GM10248 (cell line): Measurements from ENCODE around the gene EYA2.

Source experiments
- CTCF ChIA-PET: fragments of 300-600 bp; sonication (Branson Sonifier 250); formaldehyde crosslinking; extraction: SDS; loops from one replicate; lab custom pipeline; 2021; ENCODE audit warnings: antibody characterized with exemption; lab: Yijun Ruan, JAX
- POLR2A ChIA-PET: fragments of 350-650 bp; sonication (Branson Sonifier 250); formaldehyde crosslinking; extraction: SDS; loops from one replicate; lab custom pipeline; 2020; ENCODE audit warnings: antibody characterized with exemption; lab: Yijun Ruan, JAX
- DNase-seq: peaks from one replicate; pipeline ENCODE4 v3.0.0; 2012; ENCODE audit errors: extremely low spot score
- TF ChIP-seq, protein P1 (sequence below): IDR thresholded peaks from 2 replicates; pipeline ENCODE4 v1.5.1; 2012; ENCODE audit warnings: mild to moderate bottlenecking, low read depth; ENCODE audit errors: extremely low read depth, missing control alignments, control extremely low read depth

The EYA2 gene

DNA sequence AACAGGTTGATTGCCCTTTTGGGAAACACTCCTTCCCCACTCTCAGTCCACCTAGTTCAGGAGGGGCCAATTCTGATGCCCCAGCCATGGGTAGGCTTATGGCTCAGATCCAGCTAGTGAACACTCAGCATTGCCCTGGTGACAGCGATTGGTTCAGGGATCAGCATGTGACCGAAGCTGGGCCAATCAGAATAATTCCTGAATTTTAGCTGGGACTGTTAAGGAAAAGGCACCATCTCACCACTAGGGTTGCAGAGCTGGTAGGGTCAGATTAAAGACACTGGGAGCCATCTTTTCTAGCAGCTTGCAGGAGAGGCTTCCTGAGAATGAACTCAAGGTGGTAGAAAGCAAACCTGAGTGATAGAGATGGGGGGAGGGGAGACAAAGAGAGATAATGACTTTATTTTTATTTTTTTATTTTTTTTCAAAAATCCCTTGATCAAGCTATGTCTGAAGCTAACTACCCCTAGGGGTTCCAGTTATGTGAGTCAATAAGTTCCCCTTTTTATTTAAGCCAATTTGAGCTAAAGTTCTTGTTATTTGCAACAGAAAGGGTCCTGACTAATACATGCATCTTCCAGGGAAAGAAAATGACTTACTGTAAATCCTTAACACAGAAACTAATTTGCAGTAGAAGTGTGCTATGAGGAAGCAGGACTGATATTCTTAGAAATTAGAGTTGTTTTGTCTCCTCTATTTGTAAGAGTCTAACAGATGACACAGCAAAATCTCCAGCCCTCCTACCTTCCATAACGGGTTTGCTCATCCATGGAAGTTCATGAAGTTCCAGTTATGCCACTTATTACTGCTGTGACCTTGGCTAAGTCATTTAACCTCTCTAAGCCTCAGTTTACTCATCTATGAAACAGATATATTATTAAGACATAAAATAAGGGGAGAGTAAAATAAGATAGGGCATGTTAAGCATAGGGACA is 44.7 kb downstream of the EYA2 start:
- TF ChIP-seq, protein P1, sequence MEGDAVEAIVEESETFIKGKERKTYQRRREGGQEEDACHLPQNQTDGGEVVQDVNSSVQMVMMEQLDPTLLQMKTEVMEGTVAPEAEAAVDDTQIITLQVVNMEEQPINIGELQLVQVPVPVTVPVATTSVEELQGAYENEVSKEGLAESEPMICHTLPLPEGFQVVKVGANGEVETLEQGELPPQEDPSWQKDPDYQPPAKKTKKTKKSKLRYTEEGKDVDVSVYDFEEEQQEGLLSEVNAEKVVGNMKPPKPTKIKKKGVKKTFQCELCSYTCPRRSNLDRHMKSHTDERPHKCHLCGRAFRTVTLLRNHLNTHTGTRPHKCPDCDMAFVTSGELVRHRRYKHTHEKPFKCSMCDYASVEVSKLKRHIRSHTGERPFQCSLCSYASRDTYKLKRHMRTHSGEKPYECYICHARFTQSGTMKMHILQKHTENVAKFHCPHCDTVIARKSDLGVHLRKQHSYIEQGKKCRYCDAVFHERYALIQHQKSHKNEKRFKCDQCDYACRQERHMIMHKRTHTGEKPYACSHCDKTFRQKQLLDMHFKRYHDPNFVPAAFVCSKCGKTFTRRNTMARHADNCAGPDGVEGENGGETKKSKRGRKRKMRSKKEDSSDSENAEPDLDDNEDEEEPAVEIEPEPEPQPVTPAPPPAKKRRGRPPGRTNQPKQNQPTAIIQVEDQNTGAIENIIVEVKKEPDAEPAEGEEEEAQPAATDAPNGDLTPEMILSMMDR, result no peak
- DNase-seq, result no peak
- POLR2A ChIA-PET, result no interaction called here
- CTCF ChIA-PET, result no interaction called here

DNA sequence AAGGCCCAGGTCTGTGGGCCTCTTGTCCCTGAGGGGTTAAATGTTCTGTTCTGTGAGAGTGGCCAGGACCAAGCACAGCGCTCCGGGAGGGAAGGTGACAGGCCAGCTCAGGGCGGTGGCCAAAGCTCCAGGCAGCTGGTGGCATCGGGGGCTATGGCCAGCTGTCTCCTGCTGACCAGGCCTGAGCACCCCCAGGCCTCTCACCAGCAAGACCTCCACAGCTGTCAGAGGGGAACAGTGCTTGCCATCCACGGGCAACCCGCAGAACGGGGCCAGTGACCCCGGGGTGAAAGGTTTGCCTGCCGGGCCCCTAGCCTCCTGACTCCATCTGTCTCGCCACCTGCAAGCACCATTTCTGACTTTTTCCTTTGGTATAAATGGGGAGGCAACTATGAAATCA is 46.0 kb downstream of the EYA2 start:
- CTCF ChIA-PET, result no interaction called here
- POLR2A ChIA-PET, result no interaction called here

DNA sequence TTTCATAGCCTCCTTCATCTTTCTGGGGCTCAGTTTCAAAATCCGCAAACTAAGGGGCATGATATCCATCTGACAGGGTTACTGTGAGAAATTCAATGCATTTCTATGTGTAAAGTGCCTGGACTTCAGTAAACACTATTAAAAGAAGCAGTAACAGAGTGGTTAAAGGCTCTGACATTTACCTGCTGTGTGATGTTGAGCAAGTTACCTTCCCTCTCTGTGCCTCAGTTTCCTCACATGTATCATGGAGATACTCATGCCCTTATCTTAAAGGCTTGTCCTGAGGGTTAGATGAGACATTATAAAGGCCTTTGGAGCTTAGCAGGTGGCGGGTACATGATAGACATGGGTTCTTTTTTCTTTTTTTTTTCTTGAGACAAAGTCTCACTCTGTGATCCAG is 46.8 kb downstream of the EYA2 start:
- ChIA-PET CTCF (interaction anchor here (0.9 kb wide), 1 partner anchor 23 kb away, joined by 4 read pairs; no protein-coding TSS in a partner anchor), POLR2A (no interaction called here)
- DNase-seq, result no peak
- TF ChIP-seq, protein P1, result no peak

More for the DNA sequence above, 46.0 kb downstream of the EYA2 start:
- TF ChIP-seq, protein P1, result no peak
- no peak for DNase-seq

DNA sequence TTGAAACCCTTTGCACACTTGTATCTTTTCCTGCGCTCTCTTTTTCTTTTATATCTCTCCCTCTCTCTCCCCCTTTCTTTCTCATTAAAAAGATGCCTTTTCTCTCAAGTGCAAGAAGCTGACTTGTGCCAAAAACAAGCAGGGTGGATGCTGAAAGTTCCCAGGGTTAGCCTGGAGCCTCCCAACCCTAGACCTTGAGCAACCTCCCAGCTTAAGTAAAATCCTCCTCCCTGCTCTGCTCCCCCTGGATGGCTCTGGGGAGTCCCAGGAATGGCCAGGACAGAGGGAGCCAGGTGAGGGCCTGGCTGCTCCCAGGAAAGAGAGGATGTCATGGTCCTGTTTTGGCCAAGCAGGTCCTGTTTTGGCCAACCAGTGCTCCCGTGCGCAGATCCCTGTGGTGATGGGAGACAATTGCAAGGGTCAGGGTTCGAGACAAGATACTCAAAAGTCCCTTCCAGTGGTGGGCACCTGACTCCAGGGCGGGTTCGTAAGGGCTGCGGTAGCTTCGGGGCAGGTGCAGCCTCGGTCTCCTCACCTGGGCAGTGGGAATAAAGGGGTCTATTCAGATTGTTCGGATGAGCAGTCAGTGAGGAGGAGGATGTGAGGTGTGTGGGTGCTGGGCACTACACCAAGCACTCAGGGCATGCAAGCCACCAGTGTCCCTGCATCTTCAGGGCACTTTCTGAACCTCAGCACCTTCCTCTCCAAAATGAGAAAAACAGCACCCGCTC is 49.4 kb downstream of the EYA2 start:
- DNase-seq, result no peak
- POLR2A ChIA-PET, result no interaction called here
- CTCF ChIA-PET, result no interaction called here
- TF ChIP-seq, protein P1, result no peak

DNA sequence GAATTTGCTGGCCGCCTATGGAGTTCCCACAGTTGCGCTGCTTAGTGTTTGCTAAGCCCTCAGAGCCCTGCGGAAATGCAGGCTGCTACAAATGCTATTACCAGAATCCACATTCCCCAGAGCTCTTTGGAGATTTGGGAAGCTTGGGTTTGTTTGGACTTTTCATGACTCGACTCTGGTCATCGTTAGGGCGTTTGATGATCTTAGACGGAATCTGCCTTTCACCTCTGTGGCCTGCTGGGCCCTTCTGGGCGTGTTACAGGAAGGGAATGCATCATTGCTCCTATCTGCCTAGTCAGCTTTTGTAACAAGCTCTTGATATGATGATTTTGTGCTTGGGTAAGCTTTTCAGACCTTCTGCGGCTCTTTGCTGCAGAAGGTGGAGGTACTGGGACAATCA is 50.8 kb downstream of the EYA2 start:
- CTCF ChIA-PET, result no interaction called here
- POLR2A ChIA-PET, result no interaction called here
- no peak for DNase-seq
- TF ChIP-seq, protein P1, result no peak

DNA sequence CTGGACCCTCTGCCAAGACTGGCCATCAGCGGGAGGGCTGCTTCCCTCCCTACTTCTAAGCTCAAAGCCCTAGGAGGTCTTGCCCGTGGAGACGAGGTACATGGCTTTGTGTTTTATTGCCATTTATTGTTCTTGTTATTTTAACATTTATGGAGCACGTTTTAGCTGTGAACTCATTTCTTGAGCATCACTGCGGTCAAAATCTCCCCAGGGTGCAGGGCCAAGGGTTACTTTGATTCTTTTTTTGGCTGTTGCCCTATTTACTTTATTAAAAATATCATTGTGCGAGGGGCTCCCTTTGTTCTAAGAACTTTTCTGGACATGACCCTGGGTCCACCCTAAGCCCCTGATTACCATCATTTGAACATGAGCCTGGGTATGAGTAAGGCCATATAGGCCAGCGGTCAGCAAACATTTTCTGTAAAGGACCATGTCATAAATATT is 51.6 kb downstream of the EYA2 start:
- no peak for DNase-seq
- ChIA-PET CTCF (no interaction called here), POLR2A (no interaction called here)
- TF ChIP-seq, protein P1, result no peak
